GM21825 (cell line): ENCODE measurements around the gene A2M.

Experiments used
- ATAC-seq: cut with Tn5 transposase; IDR thresholded peaks from one replicate; pipeline ENCODE4 v1.9.1; 2021; ENCODE audit warnings: mild to moderate bottlenecking, moderate library complexity; ENCODE audit not compliant: unreplicated experiment

A2M gene

GRCh38 chr12:9074484-9075137, 41.1 kb downstream of the A2M start:
- no peak for ATAC-seq

- no peak for ATAC-seq
Observed at GRCh38 chr12:9073076-9073475, 42.6 kb downstream of the A2M start.

GRCh38 chr12:9072481-9073038, 43.2 kb downstream of the A2M start:
- no peak for ATAC-seq

- ATAC-seq = no peak
Observed at GRCh38 chr12:9071969-9072368, 43.8 kb downstream of the A2M start.

GRCh38 chr12:9071518-9071917, 44.2 kb downstream of the A2M start:
- no peak for ATAC-seq

GRCh38 chr12:9070351-9070750, 45.4 kb downstream of the A2M start:
- ATAC-seq = no peak

- no peak for ATAC-seq
Observed at GRCh38 chr12:9068600-9068999, 47.1 kb downstream of the A2M start.

GRCh38 chr12:9068086-9068485, 47.6 kb downstream of the A2M start:
- no peak for ATAC-seq

- no peak for ATAC-seq
Observed at GRCh38 chr12:9066755-9067423, 48.8 kb downstream of the A2M start.

GRCh38 chr12:9066183-9066623, 49.5 kb downstream of the A2M start:
- no peak for ATAC-seq

- ATAC-seq = no peak
Observed at GRCh38 chr12:9065607-9065856, 50.2 kb downstream of the A2M start.

- no peak for ATAC-seq
Observed at GRCh38 chr12:9064815-9065606, 50.7 kb downstream of the A2M start.

GRCh38 chr12:9064201-9064814, 51.4 kb downstream of the A2M start:
- ATAC-seq = no peak

- no peak for ATAC-seq
Observed at GRCh38 chr12:9052610-9053009, 63.1 kb downstream of the A2M start.

GRCh38 chr12:9051158-9051550, 64.6 kb downstream of the A2M start:
- ATAC-seq = no peak

- ATAC-seq = no peak
Observed at GRCh38 chr12:9050521-9051157, 65.1 kb downstream of the A2M start.

- ATAC-seq = no peak
Observed at GRCh38 chr12:9049520-9050133, 66.1 kb downstream of the A2M start.

- ATAC-seq = no peak
Observed at GRCh38 chr12:9048930-9049329, 66.8 kb downstream of the A2M start.

- ATAC-seq = no peak
Observed at GRCh38 chr12:9047105-9047504, 68.6 kb downstream of the A2M start.

GRCh38 chr12:9043766-9044165, 72.0 kb downstream of the A2M start:
- no peak for ATAC-seq

GRCh38 chr12:9041321-9041720, 74.4 kb downstream of the A2M start:
- ATAC-seq = no peak
